GM10266 (cell line): Measurements from ENCODE around the gene CSTPP1.
"Not testable (repeated sequence)": the region's sequence is repeated elsewhere in the genome, so short reads cannot be mapped to it uniquely, and the experiment has no call there.

ENCODE experiments used
- DNase-seq: peaks from one replicate; pipeline ENCODE4 v3.0.0; 2012; ENCODE audit errors: extremely low spot score
- TF ChIP-seq, protein P1 (sequence below): IDR thresholded peaks from 2 replicates; pipeline ENCODE4 v1.5.1; 2012; ENCODE audit warnings: mild to moderate bottlenecking, low read depth; ENCODE audit not compliant: control insufficient read depth, insufficient read depth; ENCODE audit errors: missing control alignments

Gene CSTPP1

DNA sequence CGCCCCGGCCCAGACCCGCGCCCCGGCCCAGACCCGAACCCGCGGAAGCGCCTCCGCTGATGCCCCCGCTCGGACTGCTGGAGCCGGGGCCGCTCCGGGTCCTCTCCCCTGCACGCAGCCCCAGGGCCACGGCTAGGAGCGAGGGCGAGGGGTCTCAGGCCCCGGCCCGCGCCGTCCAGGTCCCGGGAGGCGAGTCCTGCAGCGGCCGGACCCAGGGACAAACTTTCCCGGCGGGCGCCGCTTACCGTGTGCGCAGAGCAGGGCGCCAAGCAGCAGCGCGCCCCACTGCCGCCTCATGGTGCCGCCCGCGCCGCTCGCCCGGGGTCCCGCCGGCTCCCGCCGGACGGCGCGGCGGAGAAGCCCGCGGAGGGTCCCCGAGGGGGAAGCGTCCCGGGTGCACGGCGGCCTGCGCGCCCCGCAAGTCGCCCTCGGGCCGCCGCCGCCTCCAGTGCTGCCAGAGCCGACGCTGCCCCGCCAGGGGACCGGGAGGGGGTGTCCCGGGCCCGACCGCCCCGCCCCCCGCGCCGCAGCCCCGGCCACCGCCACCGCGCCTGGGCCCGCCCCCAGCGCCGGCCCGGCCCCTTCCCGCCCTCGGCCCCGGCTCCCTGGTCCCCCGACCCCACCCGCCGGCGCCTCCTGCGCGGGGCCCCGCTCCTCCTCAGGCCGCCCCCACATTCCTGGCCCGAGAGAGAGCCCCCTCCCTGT lies 18.3 kb upstream of the CSTPP1 start, which contains the start of gene LRP4:
TSS of gene LRP4 (minus strand) at position 468 of the 705 bp plus-strand sequence. CDS start at position 297, 171 bp downstream.
- DNase-seq = peak; percentile 90
- TF ChIP-seq, protein P1, sequence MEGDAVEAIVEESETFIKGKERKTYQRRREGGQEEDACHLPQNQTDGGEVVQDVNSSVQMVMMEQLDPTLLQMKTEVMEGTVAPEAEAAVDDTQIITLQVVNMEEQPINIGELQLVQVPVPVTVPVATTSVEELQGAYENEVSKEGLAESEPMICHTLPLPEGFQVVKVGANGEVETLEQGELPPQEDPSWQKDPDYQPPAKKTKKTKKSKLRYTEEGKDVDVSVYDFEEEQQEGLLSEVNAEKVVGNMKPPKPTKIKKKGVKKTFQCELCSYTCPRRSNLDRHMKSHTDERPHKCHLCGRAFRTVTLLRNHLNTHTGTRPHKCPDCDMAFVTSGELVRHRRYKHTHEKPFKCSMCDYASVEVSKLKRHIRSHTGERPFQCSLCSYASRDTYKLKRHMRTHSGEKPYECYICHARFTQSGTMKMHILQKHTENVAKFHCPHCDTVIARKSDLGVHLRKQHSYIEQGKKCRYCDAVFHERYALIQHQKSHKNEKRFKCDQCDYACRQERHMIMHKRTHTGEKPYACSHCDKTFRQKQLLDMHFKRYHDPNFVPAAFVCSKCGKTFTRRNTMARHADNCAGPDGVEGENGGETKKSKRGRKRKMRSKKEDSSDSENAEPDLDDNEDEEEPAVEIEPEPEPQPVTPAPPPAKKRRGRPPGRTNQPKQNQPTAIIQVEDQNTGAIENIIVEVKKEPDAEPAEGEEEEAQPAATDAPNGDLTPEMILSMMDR = no peak

DNA sequence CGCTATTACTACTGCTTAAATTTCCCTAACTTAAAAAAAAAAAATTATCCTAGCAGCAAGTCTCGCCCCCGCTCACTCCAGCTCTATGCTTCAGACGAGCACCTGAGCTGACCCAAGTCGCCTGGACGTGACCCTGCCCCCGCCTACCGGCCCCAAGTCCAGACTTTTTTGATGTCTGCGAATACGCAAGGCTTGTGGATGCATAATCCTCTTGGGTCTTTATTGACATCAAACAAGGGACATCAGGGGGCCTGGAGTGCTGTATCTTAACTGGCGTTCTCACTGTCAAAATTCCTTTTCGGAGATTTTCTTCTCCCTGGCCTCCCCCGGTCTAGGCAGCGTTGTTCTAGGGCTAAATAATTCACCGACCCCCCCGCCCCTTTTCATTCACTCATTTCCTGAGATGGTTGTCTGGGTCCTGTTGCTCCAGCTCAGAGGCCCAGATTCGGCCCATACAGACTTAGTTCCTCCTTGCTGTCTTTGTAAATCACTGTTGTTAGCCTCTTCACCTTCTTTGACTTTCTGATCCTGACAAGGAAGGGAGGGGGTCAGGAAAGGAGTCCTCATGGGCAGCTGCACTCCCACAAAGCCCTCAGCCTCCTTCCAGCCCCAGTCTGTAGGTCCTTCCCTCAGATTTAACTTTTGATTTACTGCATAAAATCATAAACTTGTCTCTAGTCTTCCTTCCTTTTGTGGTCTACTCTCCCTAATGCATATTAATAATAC lies 17.6 kb upstream of the CSTPP1 start:
- TF ChIP-seq, protein P1 = no peak
- DNase-seq = no peak

DNA sequence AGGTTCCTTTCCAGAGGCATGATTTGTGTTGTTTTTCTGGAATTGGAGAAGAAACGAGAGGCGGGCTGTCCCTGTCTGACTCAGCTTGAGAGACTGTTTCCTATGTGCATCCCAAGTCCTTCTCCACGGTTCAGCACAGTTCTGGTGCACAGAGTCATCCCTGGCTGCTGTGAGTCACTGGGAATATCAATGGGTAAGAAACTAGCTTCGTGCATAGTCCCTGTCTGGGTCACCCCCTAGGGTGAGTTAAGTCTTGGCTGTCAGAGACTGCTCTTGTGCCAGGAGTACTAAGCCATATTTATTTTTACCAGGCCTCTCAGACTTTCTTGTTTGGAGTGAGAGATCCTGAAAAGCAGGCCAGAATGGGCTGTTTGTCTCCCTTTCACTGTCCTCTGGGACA lies 15.8 kb upstream of the CSTPP1 start:
- no peak for DNase-seq
- TF ChIP-seq, protein P1 = no peak

DNA sequence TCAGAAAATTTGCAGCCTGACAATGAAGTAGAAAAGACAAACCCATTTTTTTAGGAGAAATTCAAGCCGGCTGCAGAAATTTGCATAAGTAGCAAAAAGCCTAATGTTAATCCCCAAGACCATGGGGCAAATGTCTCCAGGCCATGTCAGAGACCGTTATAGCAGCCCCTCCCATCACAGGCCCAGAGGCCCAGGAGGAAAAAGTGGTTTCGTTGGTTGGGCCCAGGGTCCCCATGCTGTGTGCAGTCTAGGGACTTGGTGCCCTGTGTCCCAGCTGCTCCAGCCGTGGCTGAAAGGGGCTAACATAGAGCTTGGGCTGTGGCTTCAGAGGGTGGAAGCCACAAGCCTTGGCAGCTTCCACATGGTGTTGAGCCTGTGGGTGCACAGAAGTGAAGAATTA lies 8.6 kb upstream of the CSTPP1 start:
- not testable (repeated sequence) for DNase-seq

DNA sequence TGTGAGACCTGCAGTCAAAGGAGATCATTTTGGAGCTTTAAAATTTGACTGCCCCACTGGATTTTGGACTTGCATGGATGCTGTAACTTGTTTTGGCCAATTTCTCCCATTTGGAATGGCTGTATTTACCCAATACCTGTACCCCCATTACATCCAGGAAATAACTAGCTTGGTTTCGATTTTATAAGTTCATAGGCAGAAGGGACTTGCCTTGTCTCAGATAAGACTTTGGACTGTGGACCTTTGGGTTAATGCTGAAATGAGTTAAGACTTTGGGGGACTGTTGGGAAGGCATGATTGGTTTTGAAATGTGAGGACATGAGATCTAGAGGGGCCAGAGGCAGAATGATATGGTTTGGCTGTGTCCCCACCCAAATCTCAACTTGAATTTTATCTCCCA lies 7.9 kb upstream of the CSTPP1 start:
- DNase-seq = not testable (repeated sequence)

DNA sequence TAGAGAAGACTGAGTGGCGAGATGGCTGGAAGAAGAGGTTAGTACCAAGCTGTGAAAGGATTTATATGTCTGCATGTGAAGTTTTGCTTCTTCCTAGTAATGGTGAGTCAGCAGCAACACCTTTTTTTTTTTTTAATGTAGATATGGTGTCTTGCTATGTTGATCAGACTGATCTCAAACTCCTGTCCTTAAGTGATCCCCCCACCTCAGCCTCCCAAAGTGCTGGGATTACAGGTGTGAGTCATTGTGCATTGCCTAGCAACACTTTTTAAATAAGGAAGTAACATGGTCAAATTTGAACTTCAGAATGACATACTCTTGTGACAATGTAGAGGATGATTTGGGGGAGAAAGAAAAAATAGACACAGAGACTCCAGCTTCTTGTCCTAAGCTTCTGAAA lies 6.5 kb upstream of the CSTPP1 start:
- TF ChIP-seq, protein P1 = no peak
- no peak for DNase-seq

DNA sequence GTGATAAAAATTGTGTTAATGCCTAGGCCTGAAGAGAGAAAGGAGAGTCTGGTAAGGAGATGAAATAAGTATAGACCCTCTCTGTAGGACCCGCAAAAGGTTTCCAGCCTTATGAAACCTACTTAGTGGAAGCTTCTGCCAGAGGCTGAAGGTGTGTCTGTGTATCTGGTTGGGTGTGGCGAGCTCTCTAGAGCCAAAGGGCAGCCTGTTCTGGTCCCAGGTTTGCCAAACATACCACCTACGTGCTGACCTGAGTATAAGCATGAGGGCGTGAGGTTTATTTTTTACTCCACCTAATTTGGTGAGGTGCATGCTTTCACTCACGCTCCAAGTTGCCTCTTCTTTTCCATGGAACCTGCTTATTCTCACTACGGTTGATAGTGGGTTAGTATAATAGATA lies 5.6 kb downstream of the CSTPP1 start:
- no peak for DNase-seq
- TF ChIP-seq, protein P1 = no peak

DNA sequence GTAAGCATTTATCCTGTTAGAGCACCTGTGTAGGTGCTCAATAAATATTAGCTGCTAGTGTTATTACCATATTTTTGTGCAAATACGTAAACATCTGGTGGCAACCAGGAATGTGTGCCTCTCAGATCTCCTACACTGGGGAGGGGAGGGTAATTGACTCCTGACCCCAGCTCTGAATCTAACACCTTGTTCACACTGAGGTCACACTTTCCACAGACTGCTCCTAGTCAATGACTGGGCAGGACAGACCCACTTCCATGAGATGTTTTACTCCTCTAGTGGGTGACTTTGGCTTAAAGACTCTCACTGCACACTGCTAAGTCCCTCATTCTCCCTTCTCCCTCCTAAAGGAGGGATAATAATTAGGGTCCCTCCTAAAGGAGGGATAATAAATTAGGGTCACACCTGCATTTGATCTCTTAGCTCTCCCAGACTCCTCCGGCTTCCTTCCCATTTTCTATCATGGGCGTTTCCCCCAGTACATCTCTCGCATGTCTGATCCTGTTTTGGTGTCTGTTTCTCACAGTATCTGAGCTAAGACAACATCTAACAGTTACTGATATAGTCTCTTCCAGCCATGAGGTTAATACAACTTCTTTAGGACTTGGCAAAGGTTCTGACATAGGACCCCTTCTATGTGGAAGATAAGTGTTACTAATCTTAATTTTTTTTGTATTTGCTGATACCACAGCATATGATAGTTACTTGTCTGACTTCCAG lies 8.0 kb downstream of the CSTPP1 start:
- no peak for DNase-seq
- TF ChIP-seq, protein P1 = no peak
